DMS79 treated with DMSO at 0.1 percent for 48 hours (cell line): Measurements from ENCODE around the gene MYO18B.

Experiments
- DNase-seq: peaks from one replicate; lab custom pipeline; 2025; lab: John Stamatoyannopoulos, UW

The MYO18B gene

GRCh38 chr22:25849522-25849921, 107.5 kb downstream of the MYO18B start:
- no peak for DNase-seq

- no peak for DNase-seq
These were observed 110.2 kb downstream of the MYO18B start for GRCh38 chr22:25852223-25852622.

- no peak for DNase-seq
These were observed 111.1 kb downstream of the MYO18B start for GRCh38 chr22:25853078-25853477.

DNA sequence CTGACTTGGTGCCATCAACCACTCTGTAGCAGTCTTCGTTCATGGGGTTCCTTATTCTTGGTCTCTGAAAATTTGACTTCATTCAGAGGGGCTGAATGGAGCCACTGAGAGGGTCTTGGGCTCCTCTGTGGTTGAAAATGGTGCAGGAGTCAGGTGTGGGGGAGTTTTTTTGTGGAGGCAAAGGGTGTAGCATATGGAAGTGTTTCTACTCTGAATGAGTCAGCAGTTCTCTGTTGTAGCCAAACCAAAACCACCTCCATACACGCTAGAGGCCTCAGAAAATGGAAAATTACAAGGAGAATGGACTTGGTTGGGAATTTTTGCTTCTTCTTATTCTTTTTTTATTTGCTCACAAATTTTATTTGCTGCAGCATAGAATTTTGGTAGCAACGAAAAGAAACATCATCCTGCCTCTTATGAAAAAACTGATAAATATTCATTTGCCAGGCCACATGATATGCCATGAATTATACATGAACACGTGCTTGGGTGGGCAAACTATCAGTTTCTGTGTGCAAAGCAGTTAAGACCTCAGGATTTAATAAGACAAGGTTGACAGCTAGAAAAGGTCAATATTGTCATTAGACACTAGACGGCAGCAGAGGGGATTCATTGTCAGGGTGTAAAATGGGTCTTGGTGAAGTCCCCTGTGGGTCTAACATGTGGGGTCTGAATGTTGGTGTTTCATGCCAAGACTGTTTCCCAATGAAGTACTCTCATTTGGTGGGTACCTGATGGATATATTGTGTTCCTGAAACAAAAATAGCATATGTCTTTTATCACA, 111.7 kb downstream of the MYO18B start:
- no peak for DNase-seq

GRCh38 chr22:25869771-25870170, 127.8 kb downstream of the MYO18B start:
- no peak for DNase-seq

DNA sequence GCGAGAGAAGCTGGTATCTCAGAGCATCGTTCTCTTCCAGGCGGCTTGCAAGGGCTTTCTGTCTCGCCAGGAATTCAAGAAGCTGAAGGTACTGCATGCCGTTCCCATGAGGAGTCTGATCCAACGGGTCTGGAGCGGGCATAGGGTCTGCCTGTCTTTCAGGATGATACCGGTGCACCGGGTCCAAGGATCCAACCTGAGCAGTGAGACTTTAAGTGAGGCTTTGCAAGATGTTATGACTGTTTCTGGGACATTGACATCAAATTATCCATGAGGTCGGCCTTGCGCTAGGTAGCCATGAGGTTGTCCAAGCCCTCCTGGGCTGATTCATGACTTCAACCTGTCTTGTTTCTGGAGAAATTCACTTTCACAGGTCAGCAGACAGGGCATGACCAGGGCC, 132.3 kb downstream of the MYO18B start:
- DNase-seq = no peak

DNA sequence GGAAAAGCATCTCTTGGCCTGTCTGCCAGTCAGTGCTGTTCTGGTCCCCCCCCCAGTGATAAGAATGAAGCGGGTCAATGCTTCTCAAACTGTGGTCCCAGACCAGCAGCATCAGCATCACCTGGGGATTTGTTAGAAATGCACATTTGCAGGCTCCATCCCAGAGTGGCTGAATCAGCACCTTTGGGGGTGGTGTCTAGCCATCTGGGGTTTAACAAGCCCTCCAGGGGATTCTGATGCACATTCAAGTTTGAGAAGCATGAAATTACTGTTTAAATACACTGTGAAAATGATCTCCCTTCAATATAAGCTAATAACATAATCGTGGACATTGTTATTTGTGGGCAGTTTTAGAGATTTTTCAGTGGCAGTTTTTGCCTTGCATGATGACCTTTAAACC, 133.5 kb downstream of the MYO18B start:
- no peak for DNase-seq

- DNase-seq = no peak
These were observed 134.9 kb downstream of the MYO18B start for GRCh38 chr22:25876871-25877270.

- DNase-seq = no peak
These were observed 136.9 kb downstream of the MYO18B start for GRCh38 chr22:25878933-25879332.

DNA sequence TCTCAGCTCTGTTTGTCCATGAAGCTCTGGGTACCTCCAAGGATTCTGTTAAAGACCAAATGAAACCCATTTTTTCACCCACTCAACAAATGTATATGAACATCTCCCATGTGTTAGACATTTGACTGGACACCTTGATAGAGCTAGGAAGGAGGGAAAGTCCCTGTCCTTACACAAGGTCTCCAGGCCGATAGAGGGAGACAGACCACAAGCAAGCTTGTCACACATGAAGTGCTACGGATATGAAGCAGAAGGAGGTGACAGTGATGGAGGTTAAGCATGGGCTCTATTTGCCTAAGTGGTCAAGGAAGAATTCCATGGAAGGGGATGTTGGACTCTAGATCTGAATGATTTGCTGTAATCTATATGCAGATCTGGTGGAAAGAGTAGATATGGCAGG, 138.5 kb downstream of the MYO18B start:
- no peak for DNase-seq

GRCh38 chr22:25881210-25881755, 139.3 kb downstream of the MYO18B start:
- no peak for DNase-seq

DNA sequence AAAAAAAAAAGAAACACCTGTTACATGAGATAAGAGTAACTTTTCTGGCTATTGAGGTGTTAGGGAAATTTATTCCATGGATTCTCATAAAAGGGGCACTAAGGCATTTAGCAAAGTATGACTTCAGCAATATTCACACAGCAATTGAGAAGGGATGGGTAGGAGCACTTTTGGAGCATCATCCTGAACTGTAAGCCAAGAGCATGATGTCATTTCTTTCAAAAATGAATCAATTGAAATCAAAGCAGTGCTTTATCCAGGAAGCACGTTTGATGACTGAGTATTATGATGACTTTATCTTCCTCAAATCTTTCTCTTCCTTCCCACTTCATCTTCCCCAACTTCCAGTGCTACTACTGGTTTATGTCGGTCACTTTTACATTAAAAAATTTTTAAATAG, 140.4 kb downstream of the MYO18B start:
- DNase-seq = no peak

- DNase-seq = no peak
These were observed 141.6 kb downstream of the MYO18B start for GRCh38 chr22:25883482-25884033.

DNA sequence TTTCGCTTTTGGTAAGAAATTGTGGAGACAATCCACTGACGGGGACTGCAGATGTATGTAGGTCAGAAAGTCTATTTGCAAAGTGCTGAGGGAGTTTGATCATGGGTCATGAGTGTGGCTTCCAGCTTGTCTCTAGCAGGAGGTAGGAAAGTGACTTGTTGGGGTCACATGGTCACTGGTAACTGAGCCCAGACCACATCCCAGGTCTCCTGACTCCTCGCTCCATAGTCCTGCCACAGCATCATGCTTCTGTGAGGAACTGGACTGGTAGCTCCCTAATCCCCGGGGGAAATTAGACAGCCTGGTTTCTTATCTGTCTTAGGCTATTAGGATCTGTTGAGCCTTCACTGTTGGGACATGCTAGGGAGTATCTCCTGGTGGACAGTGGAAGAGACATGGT, 142.1 kb downstream of the MYO18B start:
- DNase-seq = no peak

DNA sequence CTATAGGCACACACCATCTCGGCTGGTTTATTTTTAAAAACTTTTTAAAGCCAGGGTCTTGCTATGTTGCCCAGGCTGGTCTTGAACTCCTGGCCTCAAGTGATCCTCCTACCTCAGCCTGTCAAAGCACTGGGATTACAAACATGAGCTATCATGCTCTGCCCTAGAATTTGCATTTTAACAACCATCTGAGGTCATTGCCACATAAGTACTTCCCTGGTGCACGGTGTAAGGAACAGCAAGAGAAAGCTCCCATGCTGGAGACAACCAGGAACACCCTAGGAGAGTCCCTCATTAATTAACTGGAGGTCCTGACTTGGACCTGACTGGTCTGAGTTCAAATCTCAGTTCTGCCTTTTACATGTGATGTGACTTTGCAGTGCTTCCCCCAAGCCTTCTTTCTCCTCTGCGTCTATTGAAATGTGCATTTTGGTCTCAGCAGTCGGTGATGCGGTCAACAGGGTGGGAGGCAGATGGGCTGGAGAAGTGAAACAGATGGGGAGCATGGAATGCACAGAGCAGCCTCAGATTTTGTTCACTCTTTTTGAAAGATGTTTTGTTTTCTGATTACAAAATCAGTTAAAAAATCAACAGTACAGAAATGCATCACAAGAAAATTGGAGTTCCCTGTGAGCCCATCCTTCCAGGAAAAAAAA, 146.5 kb downstream of the MYO18B start:
- no peak for DNase-seq

DNA sequence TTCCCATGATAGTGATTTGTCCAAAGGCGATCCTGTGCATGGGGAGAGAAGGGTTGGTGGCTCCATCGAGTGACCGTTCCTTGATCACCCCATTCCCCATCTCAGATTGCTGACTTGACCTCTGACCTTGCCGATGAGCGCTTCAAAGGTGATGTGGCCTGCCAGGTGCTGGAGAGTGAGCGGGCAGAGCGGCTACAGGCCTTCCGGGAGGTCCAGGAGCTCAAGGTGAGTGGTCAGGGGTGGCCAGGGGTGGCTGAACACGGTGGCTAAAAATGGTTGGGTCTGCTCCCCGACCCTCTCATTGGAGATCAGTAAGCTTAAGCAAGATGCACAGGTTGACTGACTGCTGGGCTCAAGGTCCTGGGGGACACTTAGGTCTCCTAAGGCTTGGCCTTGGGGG, 148.7 kb downstream of the MYO18B start:
- no peak for DNase-seq

- no peak for DNase-seq
These were observed 150.7 kb downstream of the MYO18B start for GRCh38 chr22:25892678-25893077.

- DNase-seq = no peak
These were observed 153.7 kb downstream of the MYO18B start for GRCh38 chr22:25895678-25896077.

DNA sequence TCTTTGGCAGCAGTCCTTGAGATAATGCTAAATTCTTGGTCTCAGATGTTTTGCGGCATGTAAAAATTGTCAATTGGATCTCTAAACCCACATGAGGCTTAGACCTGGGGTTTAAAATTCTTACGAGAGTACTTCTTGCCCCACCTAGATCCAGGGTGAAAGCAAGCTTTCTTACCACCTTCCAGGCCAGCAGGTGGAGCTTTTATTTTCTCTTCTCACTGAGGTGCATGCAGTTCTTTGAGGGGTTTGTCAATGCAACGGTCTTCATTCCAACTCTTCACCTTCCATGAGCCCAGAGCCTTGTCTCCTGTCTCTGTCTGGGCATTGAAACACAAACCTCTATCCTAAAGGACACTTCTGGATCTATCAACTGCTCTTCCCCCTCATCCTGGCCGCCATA, 154.1 kb downstream of the MYO18B start:
- DNase-seq = no peak

- no peak for DNase-seq
These were observed 154.6 kb downstream of the MYO18B start for GRCh38 chr22:25896592-25896991.

DNA sequence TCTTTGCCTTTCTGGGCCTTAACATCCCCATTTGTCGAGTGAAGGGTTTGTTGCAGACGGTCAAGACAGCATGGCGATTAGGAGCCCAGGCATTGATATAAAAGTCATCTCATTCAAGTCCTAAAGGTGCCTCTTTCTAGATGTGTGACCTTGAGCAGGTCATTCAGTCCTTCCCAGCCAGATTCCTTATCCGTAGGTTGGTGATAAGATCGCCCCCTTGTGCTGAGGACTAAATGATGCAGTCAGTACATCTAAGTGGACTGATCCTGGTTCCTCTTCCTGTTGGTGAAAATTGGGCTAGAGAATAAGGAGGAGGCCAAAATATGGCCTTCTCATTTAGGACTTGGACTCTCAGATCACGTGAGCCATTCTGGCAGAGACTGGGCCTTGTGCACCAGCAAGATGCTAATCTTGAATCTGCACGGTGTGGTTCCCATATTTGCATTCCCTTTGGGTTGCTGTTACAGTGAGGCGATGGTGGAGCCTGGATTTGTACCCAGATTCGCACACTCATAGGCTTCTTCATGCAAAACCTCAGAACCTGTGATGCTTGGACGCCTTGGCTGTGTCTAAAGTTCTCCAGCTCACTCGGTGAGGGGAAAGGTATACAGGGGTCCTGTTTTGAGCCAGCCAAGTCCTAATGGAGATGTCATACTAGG, 156.8 kb downstream of the MYO18B start:
- no peak for DNase-seq

GRCh38 chr22:25899566-25899965, 157.6 kb downstream of the MYO18B start:
- DNase-seq = no peak

GRCh38 chr22:25900390-25900789, 158.4 kb downstream of the MYO18B start:
- DNase-seq = no peak
